Measurements from ENCODE around the gene ZNF48. TPM values are rescaled to one million over a fixed set of nuclear protein-coding genes. Genes with fewer than 3 reads are reported as not detected.

Gene ZNF48
- total RNA-seq, 2 donors from 2014 or later: 11.9 to 12.2 TPM

GRCh38 chr16:30380803-30381208, 14.4 kb upstream of the ZNF48 start:
- intact Hi-C loops (cut with DNase I): no loop called here
- no peak overlapping the region for H3K4me3 ChIP-seq
- no peaks in the 10 kb centered on the region for H3K27me3 ChIP-seq (replicated peaks; ENCODE audit: insufficient read depth)
- no peak for DNase-seq (ENCODE audit: low spot score)
- peaks cover 3% of the 10 kb centered on the region for H3K4me1 ChIP-seq (replicated peaks)
- TF ChIP-seq, protein P1, sequence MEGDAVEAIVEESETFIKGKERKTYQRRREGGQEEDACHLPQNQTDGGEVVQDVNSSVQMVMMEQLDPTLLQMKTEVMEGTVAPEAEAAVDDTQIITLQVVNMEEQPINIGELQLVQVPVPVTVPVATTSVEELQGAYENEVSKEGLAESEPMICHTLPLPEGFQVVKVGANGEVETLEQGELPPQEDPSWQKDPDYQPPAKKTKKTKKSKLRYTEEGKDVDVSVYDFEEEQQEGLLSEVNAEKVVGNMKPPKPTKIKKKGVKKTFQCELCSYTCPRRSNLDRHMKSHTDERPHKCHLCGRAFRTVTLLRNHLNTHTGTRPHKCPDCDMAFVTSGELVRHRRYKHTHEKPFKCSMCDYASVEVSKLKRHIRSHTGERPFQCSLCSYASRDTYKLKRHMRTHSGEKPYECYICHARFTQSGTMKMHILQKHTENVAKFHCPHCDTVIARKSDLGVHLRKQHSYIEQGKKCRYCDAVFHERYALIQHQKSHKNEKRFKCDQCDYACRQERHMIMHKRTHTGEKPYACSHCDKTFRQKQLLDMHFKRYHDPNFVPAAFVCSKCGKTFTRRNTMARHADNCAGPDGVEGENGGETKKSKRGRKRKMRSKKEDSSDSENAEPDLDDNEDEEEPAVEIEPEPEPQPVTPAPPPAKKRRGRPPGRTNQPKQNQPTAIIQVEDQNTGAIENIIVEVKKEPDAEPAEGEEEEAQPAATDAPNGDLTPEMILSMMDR (IDR thresholded peaks at IDR 0.05): no peak
- TF ChIP-seq POLR2A (IDR thresholded peaks at IDR 0.05) (no peak), POLR2AphosphoS5 (IDR thresholded peaks at IDR 0.05) (no peak)
- H3K36me3 ChIP-seq: no peaks in the 10 kb centered on the region
- no peaks in the 10 kb centered on the region for H3K9me3 ChIP-seq
- H3K27ac ChIP-seq: no peak overlapping the region
- WGBS: 84% methylated on average over 6 of the region's 6 CpGs

DNA sequence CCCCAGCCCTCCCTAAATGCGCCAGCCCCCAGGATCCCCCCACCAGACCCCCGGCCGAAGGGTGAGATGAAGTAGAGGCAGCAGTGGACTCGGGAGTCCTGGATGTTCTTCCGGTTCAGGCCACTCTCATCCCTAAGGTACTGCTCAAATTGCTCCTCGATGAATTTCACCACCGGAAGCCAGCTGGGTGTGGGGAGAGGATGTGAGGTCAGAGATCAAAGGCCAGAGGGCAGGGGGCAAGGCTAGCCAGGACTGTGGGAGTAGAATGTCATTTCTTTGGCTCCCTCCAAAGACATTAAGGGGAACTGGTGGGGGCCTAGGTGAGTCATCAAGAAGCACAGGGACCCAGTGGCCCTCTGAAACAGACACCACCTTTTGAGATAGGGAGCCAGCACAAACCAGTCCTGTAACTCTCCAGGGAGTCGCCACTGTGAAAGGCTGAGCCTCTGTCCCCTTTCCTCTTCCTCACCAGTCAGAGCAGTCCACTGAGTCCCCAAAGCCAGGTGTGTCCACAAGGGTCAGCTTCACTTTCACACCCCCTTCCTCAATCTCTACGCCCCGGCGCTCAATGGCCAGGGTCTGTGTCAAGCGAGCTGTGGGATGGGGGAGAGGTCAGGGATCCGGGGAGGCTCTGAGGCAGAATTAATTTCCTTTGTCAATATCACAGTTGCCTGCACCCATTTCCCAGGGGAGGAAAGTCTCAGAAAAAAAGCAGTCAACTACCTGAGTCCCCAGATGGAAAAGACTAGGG, 13.8 kb upstream of the ZNF48 start:
- H3K36me3 ChIP-seq: no peaks in the 10 kb centered on the region
- no peak overlapping the region for H3K27ac ChIP-seq
- intact Hi-C loops (cut with DNase I): no loop called here
- no peaks in the 10 kb centered on the region for H3K9me3 ChIP-seq
- no peak for DNase-seq (ENCODE audit: low spot score)
- WGBS: 84% methylated on average over 11 of the region's 13 CpGs
- no peak for TF ChIP-seq POLR2A (IDR thresholded peaks at IDR 0.05)
- TF ChIP-seq, protein P1 (IDR thresholded peaks at IDR 0.05): no peak
- TF ChIP-seq POLR2AphosphoS5 (IDR thresholded peaks at IDR 0.05): no peak
- peaks cover 3% of the 10 kb centered on the region for H3K4me1 ChIP-seq (replicated peaks)
- no peak overlapping the region for H3K4me3 ChIP-seq
- H3K27me3 ChIP-seq (replicated peaks; ENCODE audit: insufficient read depth): no peaks in the 10 kb centered on the region

DNA sequence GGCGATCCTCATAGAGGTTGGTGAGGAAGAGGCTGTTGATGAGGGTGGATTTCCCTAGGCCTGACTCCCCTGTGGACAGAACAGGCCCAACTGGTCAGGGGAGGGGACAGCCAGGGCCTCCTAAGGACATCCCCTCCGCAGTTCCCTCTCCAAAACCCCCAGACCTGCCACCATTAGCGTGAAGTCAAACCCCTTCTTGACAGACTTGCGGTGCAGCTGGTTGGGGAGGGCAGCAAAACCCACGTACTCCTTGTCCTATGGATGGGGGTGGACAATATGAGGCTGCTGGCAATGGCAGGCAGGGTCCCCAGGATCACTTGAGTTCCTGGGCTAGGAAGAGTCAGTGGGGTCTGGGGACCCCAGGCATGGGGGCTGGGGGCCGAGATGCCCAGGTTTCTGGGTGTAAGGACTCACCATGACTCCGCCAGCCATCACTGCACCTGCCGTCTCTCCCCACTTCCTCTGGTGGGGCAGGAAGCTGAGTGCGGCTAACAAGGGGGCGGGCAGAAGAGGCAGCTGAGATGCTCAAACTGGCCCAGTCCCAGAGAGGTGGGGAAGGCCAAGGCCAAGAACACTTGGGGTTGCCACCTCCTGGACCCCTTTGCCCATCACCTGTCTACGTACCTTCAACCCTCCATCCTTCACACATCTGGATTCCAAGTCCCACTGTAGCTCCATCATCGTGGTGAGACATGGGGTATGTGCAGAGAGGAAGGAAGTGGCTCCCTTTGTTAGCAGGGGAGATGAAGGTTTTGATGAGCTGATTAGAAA, 12.9 kb upstream of the ZNF48 start, which contains the start of gene SEPTIN1:
TSS of gene SEPTIN1 (minus strand) at position 451 of the 771 bp plus-strand sequence. CDS start at position 432, 19 bp downstream.
- Histone ChIP-seq H3K36me3 (no peaks in the 10 kb centered on the region), H3K27me3 (replicated peaks; ENCODE audit: insufficient read depth) (no peaks in the 10 kb centered on the region), H3K9me3 (no peaks in the 10 kb centered on the region), H3K4me3 (no peak within 1 kb of the TSS), H3K27ac (no peak within 1 kb of the TSS), H3K4me1 (replicated peaks) (peaks cover 3% of the 10 kb centered on the region)
- 55% methylated on average over 12 of the region's 12 CpGs for WGBS
- intact Hi-C loops (cut with DNase I): no loop called here
- TF ChIP-seq POLR2A (IDR thresholded peaks at IDR 0.05): no peak
- TF ChIP-seq POLR2AphosphoS5 (IDR thresholded peaks at IDR 0.05): no peak
- TF ChIP-seq, protein P1 (IDR thresholded peaks at IDR 0.05): no peak
- DNase-seq (ENCODE audit: low spot score): no peak

- Histone ChIP-seq H3K4me1 (replicated peaks) (no peaks in the 10 kb centered on the region), H3K4me3 (no peak overlapping the region), H3K9me3 (no peaks in the 10 kb centered on the region), H3K27ac (no peak overlapping the region), H3K27me3 (replicated peaks; ENCODE audit: insufficient read depth) (no peaks in the 10 kb centered on the region), H3K36me3 (no peaks in the 10 kb centered on the region)
- TF ChIP-seq, protein P1 (IDR thresholded peaks at IDR 0.05): no peak
- TF ChIP-seq POLR2A (IDR thresholded peaks at IDR 0.05) (no peak), POLR2AphosphoS5 (IDR thresholded peaks at IDR 0.05) (no peak)
- WGBS: 36% methylated on average over 2 of the region's 2 CpGs
- no peak for DNase-seq (ENCODE audit: low spot score)
- intact Hi-C loops (cut with DNase I): no loop called here
These were observed 11.7 kb upstream of the ZNF48 start for GRCh38 chr16:30383521-30383920.

Data from prostate gland (tissue), 2 donors.